NCI-H2081 (cell line): Measurements from ENCODE around the gene SLC24A3.
A peak's percentile ranks its signal among the peaks of the same experiment; 100 is the strongest.
"Not testable (repeated sequence)": the region's sequence is repeated elsewhere in the genome, so short reads cannot be mapped to it uniquely, and the experiment has no call there.

ENCODE experiments used
- DNase-seq, 2 experiments: peaks; one replicate each; lab custom pipeline; 2025; lab: John Stamatoyannopoulos, UW

Gene SLC24A3

DNA sequence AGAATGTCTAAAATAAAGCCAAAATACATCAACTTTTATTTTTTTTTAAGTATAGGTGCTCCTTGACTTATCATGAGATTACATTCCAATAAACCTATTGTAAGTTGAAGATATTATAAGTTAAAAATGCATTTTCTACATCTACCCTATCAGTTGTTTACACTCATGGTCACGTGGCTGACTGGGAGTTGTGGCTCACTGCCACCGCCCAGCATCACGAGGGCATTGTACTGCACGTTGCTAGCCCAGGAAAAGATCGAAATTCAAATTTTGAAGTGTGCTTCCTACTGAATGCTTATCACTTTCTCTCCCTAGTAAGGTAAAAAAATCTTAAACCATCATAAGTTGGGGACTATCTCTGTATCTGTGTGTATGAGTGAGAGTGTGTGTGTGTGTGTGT is 419.0 kb downstream of the SLC24A3 start:
- DNase-seq = no peak

DNA sequence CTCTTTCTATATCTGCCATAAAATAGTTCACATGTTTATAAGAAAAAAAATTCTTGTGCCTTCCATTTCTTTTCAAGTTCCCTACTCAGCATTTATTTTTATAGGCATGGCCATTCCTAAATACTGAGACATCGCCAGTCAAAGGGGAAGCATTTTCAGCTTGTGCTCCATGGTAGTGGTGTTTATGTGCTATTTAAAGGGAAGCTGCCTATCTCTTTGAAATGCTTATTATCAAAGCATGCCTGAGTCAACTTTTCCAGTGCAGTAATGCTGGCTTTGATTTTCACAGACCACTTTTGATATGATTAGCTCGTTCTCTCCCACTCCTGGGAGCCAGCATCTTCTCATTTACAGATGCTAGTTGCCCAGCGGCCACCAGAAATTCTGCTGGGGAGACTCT is 421.5 kb downstream of the SLC24A3 start:
- DNase-seq = no peak

- DNase-seq = not testable (repeated sequence)
Measured at GRCh38 chr20:19639471-19640045, 427.1 kb downstream of the SLC24A3 start.

GRCh38 chr20:19642860-19643259 is 430.4 kb downstream of the SLC24A3 start:
- DNase-seq = no peak

DNA sequence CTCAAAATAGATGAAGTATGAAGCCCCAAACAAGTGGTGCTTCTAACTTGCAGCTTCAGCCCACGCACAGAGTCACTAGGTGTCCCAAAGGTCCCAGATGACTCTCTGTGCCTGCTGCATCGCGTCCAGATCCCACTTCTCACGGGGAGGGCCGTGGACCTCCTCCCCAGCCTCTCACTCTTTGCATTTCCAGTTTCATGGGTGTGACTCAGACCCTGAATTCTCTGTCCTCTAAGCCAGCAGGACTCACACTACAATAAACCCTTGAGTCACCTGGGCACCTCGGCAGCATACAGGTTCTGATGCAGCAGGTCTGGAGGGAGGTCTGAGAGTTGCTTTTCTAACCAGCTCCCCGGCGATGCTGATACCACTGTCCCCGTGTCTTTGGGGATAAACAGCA is 431.6 kb downstream of the SLC24A3 start:
- no peak for DNase-seq

- DNase-seq = no peak
Measured at GRCh38 chr20:19646963-19647362, 434.5 kb downstream of the SLC24A3 start.

- no peak for DNase-seq
Measured at GRCh38 chr20:19648024-19648423, 435.6 kb downstream of the SLC24A3 start.

DNA sequence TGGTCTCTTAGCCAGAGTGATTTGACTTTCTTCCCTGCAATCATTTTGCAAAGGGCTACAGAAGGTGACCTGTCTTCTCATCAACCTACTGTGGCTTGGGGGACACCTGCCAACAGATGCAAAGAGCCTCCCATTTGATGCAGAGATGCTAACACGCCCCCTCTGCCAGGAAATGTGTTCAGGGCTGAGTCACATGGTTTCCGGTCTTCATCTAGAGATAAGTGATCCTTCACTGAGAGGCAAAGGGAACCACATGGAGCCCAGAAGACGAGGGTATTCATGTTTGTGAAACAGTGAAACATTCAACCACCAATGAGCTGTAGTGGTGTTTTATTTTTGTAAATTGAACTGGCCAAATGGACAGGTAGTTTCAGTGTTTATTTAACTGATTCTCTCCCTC is 436.6 kb downstream of the SLC24A3 start:
- no peak for DNase-seq

DNA sequence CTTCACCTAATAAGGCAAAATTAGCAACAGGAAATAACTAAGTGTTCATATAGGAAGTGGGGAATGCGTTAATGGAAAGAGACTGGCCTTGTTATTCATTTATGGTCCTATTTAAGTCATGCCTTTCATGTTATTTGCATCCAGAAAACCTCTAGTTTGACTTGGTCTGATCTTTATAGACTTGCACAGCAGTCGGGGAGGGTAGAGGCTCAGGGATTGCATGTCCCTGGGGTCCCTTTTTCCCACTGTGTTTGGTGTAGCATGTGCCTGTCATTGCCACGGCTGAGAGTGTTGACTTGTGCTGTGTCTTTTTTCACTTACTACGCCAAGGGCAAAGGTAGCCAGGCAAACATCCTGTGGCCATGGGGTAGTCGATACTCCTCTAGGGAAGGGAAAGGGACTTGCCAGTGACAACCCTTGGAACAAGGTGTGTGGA is 440.2 kb downstream of the SLC24A3 start:
- no peak for DNase-seq

GRCh38 chr20:19653327-19653726 is 440.9 kb downstream of the SLC24A3 start:
- DNase-seq = no peak

- no peak for DNase-seq
Measured at GRCh38 chr20:19654921-19655320, 442.5 kb downstream of the SLC24A3 start.

DNA sequence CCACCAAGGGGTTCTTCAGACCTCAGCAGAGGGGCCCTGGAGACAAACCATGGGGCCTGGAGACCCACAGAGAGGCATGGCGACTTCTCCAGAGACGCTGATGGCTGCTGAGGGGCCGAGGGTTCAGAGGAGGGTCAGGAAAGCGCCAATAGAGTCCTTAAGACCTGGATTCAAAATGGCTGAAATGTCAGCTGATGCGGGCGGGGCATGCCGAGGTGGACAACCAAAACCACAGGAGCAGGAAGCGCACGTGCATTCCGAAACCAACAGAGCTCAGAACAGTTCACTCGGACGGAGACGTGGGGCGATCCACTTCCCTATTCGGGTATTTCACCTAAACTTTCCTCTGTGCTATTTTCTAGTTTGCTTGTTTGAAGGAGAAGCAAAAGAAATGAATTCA is 445.7 kb downstream of the SLC24A3 start:
- DNase-seq = no peak

GRCh38 chr20:19659448-19659847 is 447.0 kb downstream of the SLC24A3 start:
- no peak for DNase-seq

DNA sequence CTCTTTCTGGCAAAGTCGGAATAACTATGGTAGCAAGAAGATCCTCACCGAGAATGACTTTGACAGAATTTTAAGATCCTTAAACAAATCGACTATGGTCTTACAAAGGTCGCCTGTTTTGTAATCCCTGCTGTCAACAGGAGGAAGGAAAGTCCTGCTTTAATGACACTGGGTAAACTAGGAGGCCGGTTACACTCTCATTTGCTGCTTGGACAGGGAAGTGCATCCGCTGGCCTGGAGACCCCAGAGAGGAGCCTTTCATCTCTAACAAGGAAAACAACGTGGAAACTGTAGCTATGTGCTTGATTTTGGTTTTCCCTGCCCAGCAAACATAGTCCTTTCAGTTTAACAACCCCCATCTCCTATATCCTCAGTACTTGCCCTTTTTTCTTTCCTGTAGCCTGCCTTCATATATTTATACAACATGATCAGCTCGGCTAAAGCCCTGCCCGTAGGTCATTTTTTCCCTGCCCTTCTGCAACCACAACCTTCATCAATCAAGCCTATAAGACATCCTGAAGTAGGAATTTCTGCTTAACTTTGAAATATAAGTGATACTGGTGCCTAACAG is 448.5 kb downstream of the SLC24A3 start:
- no peak for DNase-seq

- peak; percentile 39 to 59 for DNase-seq
Measured at GRCh38 chr20:19661717-19662636, 449.5 kb downstream of the SLC24A3 start.

DNA sequence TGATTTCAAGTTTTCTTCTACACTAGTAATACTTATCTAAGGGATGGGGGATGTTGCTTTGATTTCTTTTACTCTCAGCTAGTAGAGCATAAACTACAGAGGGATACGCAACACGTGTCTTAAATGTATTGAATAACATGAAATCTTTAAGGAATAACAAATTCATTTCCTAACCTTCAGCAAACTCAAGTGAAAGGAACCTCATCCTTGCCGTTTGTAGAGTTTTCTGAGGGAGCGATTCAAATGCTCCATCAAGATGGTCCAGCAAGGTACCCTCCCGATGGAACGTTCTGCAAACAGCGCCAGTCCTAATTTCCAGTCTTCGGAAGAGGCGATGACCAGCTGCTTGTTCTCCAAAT is 450.2 kb downstream of the SLC24A3 start:
- DNase-seq = no peak

GRCh38 chr20:19668418-19668817 is 456.0 kb downstream of the SLC24A3 start:
- no peak for DNase-seq

GRCh38 chr20:19670829-19671228 is 458.4 kb downstream of the SLC24A3 start:
- DNase-seq = no peak

- no peak for DNase-seq
Measured at GRCh38 chr20:19671374-19671773, 458.9 kb downstream of the SLC24A3 start.

GRCh38 chr20:19672498-19672897 is 460.1 kb downstream of the SLC24A3 start:
- peak in 1 of 2 experiments; percentile 34 for DNase-seq

GRCh38 chr20:19673575-19673974 is 461.1 kb downstream of the SLC24A3 start:
- DNase-seq = no peak

DNA sequence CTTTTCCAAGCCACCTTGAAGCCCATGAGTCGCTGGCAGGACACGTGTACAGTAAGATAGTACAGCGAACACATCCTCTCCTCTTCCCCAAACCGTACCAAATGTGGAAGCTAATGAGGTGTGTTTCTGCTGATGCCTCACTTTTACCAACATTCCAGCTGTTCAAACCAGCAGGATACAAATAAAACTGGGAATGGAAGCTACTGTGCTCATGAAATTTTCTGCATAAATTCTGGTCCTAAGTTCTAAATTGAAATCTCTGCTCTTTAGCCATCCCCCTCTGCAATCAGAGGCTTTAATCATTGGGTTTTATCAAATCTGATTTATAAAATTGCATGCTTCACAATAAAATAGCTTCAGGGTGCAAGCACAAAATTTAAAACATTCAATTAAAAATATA is 463.8 kb downstream of the SLC24A3 start:
- DNase-seq = no peak

GRCh38 chr20:19677336-19677735 is 464.9 kb downstream of the SLC24A3 start:
- DNase-seq = no peak
